KMS-11 (cell line): Measurements from ENCODE around the gene GAS2.

Experiments
- H2AFZ ChIP-seq: fragments of 200-600 bp; sonication (generic); 2 replicates; pipeline ENCODE4 v1.6.1; 2016; ENCODE audit warnings: antibody characterized with exemption, mixed run types, low read depth
- H3K27ac ChIP-seq: fragments of 200-600 bp; sonication (generic); 2 replicates; pipeline ENCODE4 v1.6.1; 2016; ENCODE audit warnings: mild to moderate bottlenecking, mixed run types
- H3K27me3 ChIP-seq: fragments of 200-600 bp; sonication (generic); 2 replicates; pipeline ENCODE4 v1.6.1; 2017; ENCODE audit warnings: mild to moderate bottlenecking, low read depth, mixed run types, moderate library complexity; ENCODE audit not compliant: insufficient read depth
- H3K36me3 ChIP-seq: fragments of 200-600 bp; sonication (generic); 2 replicates; pipeline ENCODE4 v1.6.1; 2017; ENCODE audit warnings: mild to moderate bottlenecking, mixed run types; ENCODE audit not compliant: insufficient read depth
- H3K4me1 ChIP-seq: fragments of 200-600 bp; sonication (generic); 2 replicates; pipeline ENCODE4 v1.6.1; 2016; ENCODE audit warnings: mild to moderate bottlenecking, low read depth, mixed run types; ENCODE audit not compliant: poor library complexity, severe bottlenecking
- H3K4me2 ChIP-seq: fragments of 200-600 bp; sonication (generic); 2 replicates; pipeline ENCODE4 v1.7.0; 2016; ENCODE audit warnings: mild to moderate bottlenecking, mixed run types
- H3K4me3 ChIP-seq: fragments of 200-600 bp; sonication (generic); IDR thresholded peaks from 2 replicates; pipeline ENCODE4 v1.6.1; 2017; ENCODE audit warnings: low read depth, low read length, mixed read lengths; ENCODE audit not compliant: insufficient read depth
- H3K79me2 ChIP-seq: fragments of 200-600 bp; sonication (generic); 2 replicates; pipeline ENCODE4 v1.6.1; 2016; ENCODE audit warnings: low read depth, mixed run types; ENCODE audit not compliant: insufficient read depth
- H3K9ac ChIP-seq: fragments of 200-600 bp; sonication (generic); 2 replicates; pipeline ENCODE4 v1.6.1; 2016; ENCODE audit warnings: mild to moderate bottlenecking, mixed run types
- H4K20me1 ChIP-seq: fragments of 200-600 bp; sonication (generic); 2 replicates; pipeline ENCODE4 v1.6.1; 2016; ENCODE audit warnings: mild to moderate bottlenecking, mixed run types; ENCODE audit not compliant: insufficient read depth
- CTCF ChIP-seq: fragments of 200-600 bp; sonication (generic); conservative IDR thresholded peaks from 2 replicates; pipeline ENCODE4 v1.6.1; 2017; ENCODE audit warnings: low read depth, mild to moderate bottlenecking, antibody characterized with exemption, low read length, moderate library complexity, mixed read lengths

Gene GAS2

GRCh38 chr11:22666325-22666687 is at the start of gene GAS2:
GAS2 (plus strand) TSS chr11:22666611; CDS start chr11:22674870, 8,259 bp downstream.
- Histone ChIP-seq H3K4me2 (peak within 1 kb of the TSS; percentile 96), H3K27me3 (no peaks in the 10 kb centered on the region), H3K27ac (peak within 1 kb of the TSS; percentile 99), H2AFZ (no peak within 1 kb of the TSS), H3K4me1 (peaks cover 59% of the 10 kb centered on the region), H3K4me3 (no peak within 1 kb of the TSS), H3K79me2 (peaks cover 65% of the 10 kb centered on the region), H3K36me3 (no peaks in the 10 kb centered on the region), H4K20me1 (no peaks in the 10 kb centered on the region), H3K9ac (peak within 1 kb of the TSS; percentile 98)
- no peak; the same call in 1 of the 2 replicates for TF ChIP-seq CTCF

GRCh38 chr11:22617868-22618267 is 48.5 kb upstream of the GAS2 start:
- Histone ChIP-seq H3K4me3 (no peak overlapping the region), H3K9ac (no peak overlapping the region), H3K4me2 (no peak overlapping the region), H4K20me1 (no peaks in the 10 kb centered on the region), H2AFZ (no peak overlapping the region), H3K4me1 (peaks cover 3% of the 10 kb centered on the region), H3K27me3 (no peaks in the 10 kb centered on the region), H3K36me3 (no peaks in the 10 kb centered on the region), H3K27ac (no peak overlapping the region), H3K79me2 (peaks cover 5% of the 10 kb centered on the region; the same call in 1 of the 2 replicates)
- no peak for TF ChIP-seq CTCF

- H3K27me3 ChIP-seq: no peaks in the 10 kb centered on the region
- H3K27ac ChIP-seq: peak overlapping the region; percentile 93
- TF ChIP-seq CTCF: peak; percentile 49
- H3K4me1 ChIP-seq: peaks cover 23% of the 10 kb centered on the region
- H3K36me3 ChIP-seq: no peaks in the 10 kb centered on the region
- no peak overlapping the region for H3K4me3 ChIP-seq
- H3K79me2 ChIP-seq: peaks cover 30% of the 10 kb centered on the region
- peak overlapping the region; percentile 93 for H3K9ac ChIP-seq
- peak overlapping the region; percentile 62 for H2AFZ ChIP-seq
- no peaks in the 10 kb centered on the region for H4K20me1 ChIP-seq
- peak overlapping the region; percentile 77 for H3K4me2 ChIP-seq
Measured at GRCh38 chr11:22624742-22625447, 41.5 kb upstream of the GAS2 start.

- Histone ChIP-seq H3K27me3 (no peaks in the 10 kb centered on the region), H3K36me3 (no peaks in the 10 kb centered on the region), H2AFZ (peak within 1 kb of the TSS; percentile 62), H3K79me2 (peaks cover 30% of the 10 kb centered on the region), H3K4me2 (peak within 1 kb of the TSS; percentile 77), H3K9ac (peak within 1 kb of the TSS; percentile 93), H3K4me1 (peaks cover 23% of the 10 kb centered on the region), H3K27ac (peak within 1 kb of the TSS; percentile 93), H4K20me1 (no peaks in the 10 kb centered on the region), H3K4me3 (no peak within 1 kb of the TSS)
- TF ChIP-seq CTCF: no peak
Measured at GRCh38 chr11:22625448-22626287, 40.7 kb upstream of the GAS2 start, which contains the start of gene FANCF. FANCF (minus strand) TSS chr11:22625823; CDS start chr11:22625810, 13 bp downstream.
